ENCODE measurements around the gene MAIP1. TPM values are rescaled to one million over a fixed set of nuclear protein-coding genes. Genes with fewer than 3 reads are reported as not detected.
"Not testable (repeated sequence)": the region's sequence is repeated elsewhere in the genome, so short reads cannot be mapped to it uniquely, and the experiment has no call there.

The MAIP1 gene
- total RNA-seq, result 25.4 and 37.5 TPM in 2 replicates

- peak within 1 kb of the TSS; percentile 91 for H3K4me3 ChIP-seq (ENCODE audit: low read depth, low read length)
- TF ChIP-seq CTCF (conservative IDR thresholded peaks at IDR 0.05; ENCODE audit: low read depth, low read length), result peak; percentile 16
- DNase-seq (ENCODE audit: low read depth), result peak; percentile 52
These were observed at the start of gene MAIP1, which contains the start of gene TYW5 for GRCh38 chr2:199955339-199956061. TSS of gene MAIP1 (plus strand) at chr2:199955582. CDS start at chr2:199955799, 217 bp downstream. TSS of gene TYW5 (minus strand) at chr2:199955491. CDS start at chr2:199955470, 21 bp downstream.

- no peak for TF ChIP-seq CTCF (conservative IDR thresholded peaks at IDR 0.05; ENCODE audit: low read depth, low read length)
- H3K4me3 ChIP-seq (ENCODE audit: low read depth, low read length), result no peak overlapping the region
- no peak for DNase-seq (ENCODE audit: low read depth)
These were observed 48.2 kb upstream of the MAIP1 start for GRCh38 chr2:199907008-199907714.

- no peak for TF ChIP-seq CTCF (conservative IDR thresholded peaks at IDR 0.05; ENCODE audit: low read depth, low read length)
- peak overlapping the region; percentile 72 for H3K4me3 ChIP-seq (ENCODE audit: low read depth, low read length)
- no peak for DNase-seq (ENCODE audit: low read depth)
These were observed 44.9 kb upstream of the MAIP1 start for GRCh38 chr2:199910338-199911051.

- TF ChIP-seq CTCF (conservative IDR thresholded peaks at IDR 0.05; ENCODE audit: low read depth, low read length), result no peak
- H3K4me3 ChIP-seq (ENCODE audit: low read depth, low read length), result peak within 1 kb of the TSS; percentile 72
- peak; percentile 66 for DNase-seq (ENCODE audit: low read depth)
These were observed 44.1 kb upstream of the MAIP1 start, which contains the start of gene C2orf69 for GRCh38 chr2:199911052-199911876. TSS of gene C2orf69 (plus strand) at chr2:199911293. CDS start at chr2:199911439, 146 bp downstream.

- no peak for DNase-seq (ENCODE audit: low read depth)
- H3K4me3 ChIP-seq (ENCODE audit: low read depth, low read length), result peak overlapping the region; percentile 72
- no peak for TF ChIP-seq CTCF (conservative IDR thresholded peaks at IDR 0.05; ENCODE audit: low read depth, low read length)
These were observed 43.6 kb upstream of the MAIP1 start for GRCh38 chr2:199911877-199912161.

- peak overlapping the region; percentile 72 for H3K4me3 ChIP-seq (ENCODE audit: low read depth, low read length)
- not testable (repeated sequence) for DNase-seq (ENCODE audit: low read depth)
These were observed 42.7 kb upstream of the MAIP1 start for GRCh38 chr2:199912553-199913114.

Data from epithelial cell of proximal tubule (primary cell).